ENCODE results near the gene NPHS1.

DNA sequence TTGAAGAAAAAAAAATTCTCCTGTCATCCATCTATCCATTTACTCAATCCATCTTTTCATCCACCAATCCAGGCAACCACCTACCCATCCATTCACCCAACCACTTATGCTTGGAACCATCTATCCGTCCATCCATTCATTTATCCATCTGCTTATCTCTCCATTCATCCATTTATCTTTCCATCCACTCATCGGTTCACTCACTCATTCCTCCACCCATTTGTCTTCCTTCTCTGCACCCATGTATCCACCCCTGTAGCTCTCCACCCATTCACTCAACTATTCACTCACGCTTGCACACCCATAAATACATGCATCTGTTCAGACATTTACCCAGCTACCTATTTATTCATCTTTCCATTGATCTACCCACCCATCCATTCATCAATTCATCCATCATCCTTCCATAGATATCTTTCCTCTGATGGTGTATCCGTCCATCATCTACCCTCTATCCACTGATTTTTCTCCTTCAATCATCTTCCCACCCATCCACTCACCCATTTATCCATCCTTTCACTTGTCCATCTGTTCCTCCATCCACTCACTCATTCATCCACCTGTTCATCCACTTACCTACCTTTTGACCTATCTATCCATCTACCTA, 9.5 kb downstream of the NPHS1 start:
- TF ChIP-seq POLR2AphosphoS5 (IDR thresholded peaks at IDR 0.05), result no peak
- TF ChIP-seq, protein P1, sequence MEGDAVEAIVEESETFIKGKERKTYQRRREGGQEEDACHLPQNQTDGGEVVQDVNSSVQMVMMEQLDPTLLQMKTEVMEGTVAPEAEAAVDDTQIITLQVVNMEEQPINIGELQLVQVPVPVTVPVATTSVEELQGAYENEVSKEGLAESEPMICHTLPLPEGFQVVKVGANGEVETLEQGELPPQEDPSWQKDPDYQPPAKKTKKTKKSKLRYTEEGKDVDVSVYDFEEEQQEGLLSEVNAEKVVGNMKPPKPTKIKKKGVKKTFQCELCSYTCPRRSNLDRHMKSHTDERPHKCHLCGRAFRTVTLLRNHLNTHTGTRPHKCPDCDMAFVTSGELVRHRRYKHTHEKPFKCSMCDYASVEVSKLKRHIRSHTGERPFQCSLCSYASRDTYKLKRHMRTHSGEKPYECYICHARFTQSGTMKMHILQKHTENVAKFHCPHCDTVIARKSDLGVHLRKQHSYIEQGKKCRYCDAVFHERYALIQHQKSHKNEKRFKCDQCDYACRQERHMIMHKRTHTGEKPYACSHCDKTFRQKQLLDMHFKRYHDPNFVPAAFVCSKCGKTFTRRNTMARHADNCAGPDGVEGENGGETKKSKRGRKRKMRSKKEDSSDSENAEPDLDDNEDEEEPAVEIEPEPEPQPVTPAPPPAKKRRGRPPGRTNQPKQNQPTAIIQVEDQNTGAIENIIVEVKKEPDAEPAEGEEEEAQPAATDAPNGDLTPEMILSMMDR (IDR thresholded peaks at IDR 0.05), result no peak
- no peak for TF ChIP-seq POLR2A (IDR thresholded peaks at IDR 0.05; ENCODE audit: low read depth)
- TF ChIP-seq EP300 (IDR thresholded peaks at IDR 0.05), result no peak
